ENCODE results near the gene C2orf92.
"Not testable (repeated sequence)": the region's sequence is repeated elsewhere in the genome, so short reads cannot be mapped to it uniquely, and the experiment has no call there.

C2orf92 gene

DNA sequence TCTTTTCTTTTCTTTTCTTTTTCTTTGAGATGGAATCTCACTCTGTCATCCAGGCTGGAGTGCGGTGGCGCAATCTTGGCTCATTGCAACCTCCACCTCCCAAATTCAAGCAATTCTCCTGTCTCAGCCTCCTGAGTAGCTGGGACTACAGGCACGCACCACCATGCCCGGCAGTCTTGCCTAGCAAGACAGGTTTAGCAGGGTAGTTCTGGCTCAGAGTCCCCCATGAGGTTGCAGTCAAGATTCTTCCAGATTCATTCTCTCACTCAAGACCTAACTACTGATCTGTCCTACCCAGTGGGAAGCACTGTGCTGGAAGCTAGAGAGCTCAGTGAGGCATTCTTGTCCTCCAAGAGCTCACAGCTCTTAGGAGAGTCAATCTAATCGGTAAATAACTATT lies 26.2 kb downstream of the C2orf92 start:
- DNase-seq = no peak

DNA sequence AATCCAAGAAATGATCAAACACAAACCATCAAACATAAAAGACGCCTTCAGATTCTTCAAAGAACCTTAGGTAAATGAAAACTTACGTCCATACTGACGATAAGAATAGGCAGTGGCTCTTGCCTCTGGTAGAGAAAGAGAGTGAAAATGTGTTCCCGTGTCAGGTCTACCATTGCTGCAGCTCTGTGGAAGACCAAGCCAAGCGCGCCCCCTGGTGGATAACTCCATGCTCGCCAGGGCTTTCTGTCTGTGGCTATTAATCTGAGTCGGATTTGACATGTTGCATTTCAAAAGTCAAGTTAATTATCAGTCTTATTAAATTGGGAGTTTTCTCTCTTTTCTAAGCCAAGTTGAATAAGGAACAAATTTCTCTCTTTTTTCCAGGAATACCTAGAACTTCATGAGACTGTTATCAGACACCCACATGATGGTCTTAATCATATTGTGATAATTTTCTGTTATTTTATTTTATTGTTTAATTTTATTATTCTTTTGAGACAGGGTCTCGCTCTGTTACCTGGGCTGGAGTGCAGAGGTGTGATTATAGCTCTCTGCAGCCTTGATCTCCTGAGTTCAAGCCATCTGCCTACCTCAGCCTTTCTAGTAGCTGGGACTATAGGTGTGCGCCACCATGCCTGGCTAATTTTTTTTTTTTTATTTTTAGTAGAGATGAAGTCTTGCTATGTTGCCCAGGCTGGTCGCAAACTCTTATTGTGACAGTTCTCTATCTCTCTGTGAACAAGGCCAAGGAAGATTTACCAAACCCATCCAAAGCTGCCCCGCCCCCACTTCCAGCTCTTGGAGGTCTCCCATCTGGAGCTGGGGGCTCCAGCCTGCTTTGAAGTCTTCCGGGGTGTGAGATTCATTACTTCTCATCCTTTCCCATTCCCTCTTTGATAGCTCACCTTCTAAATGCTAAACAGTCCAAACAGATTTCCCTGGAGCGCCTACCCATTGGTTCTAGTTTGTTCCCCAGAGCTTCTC lies 28.0 kb downstream of the C2orf92 start:
- peak; percentile 71 for DNase-seq

GRCh38 chr2:97698530-97698929 lies 29.0 kb downstream of the C2orf92 start:
- no peak for DNase-seq

- peak; percentile 29 for DNase-seq
These were observed 30.4 kb downstream of the C2orf92 start for GRCh38 chr2:97699765-97700444.

GRCh38 chr2:97701186-97701585 lies 31.7 kb downstream of the C2orf92 start:
- DNase-seq = no peak

GRCh38 chr2:97701851-97702465 lies 32.4 kb downstream of the C2orf92 start:
- no peak for DNase-seq

GRCh38 chr2:97702731-97703470 lies 33.4 kb downstream of the C2orf92 start:
- DNase-seq = no peak

DNA sequence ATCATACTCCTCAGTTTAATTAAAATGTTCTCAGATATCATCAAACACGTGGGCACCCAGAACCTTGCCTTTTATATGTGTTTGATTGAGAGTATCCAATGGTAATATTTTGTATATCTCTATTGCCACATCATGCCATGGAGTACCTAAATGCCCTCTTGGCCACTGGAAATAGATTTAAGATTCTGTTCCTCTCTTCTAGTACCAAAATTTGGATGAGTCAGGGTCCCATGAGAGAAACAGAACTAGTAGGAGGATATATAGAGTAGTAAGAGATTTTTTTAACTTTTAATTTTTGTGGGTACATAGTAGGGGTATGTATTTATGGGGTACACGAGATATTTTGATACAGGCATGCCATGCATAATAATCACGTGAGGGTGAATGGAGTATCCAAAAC lies 34.2 kb downstream of the C2orf92 start:
- DNase-seq = no peak

- no peak for DNase-seq
These were observed 35.5 kb downstream of the C2orf92 start for GRCh38 chr2:97704989-97705388.

DNA sequence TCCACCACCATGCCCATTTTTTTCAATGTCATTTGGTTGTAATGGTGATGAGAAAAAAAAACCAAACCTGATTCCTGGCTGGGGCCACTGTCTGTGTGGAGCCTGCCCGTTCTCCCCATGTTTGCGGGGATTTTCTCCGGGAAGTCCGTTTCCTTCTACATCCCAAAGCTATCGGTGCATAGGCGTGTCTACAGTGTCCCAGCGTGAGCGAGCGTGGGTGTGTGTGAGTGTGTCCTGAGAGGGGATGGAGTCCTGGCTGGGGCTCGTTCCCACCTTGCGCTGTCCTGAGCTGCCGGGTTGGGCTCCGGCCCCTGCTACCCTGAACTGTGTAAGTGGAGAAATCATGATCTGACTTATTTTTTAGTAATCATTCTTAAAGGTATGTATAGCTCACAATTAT lies 36.6 kb downstream of the C2orf92 start:
- no peak for DNase-seq

DNA sequence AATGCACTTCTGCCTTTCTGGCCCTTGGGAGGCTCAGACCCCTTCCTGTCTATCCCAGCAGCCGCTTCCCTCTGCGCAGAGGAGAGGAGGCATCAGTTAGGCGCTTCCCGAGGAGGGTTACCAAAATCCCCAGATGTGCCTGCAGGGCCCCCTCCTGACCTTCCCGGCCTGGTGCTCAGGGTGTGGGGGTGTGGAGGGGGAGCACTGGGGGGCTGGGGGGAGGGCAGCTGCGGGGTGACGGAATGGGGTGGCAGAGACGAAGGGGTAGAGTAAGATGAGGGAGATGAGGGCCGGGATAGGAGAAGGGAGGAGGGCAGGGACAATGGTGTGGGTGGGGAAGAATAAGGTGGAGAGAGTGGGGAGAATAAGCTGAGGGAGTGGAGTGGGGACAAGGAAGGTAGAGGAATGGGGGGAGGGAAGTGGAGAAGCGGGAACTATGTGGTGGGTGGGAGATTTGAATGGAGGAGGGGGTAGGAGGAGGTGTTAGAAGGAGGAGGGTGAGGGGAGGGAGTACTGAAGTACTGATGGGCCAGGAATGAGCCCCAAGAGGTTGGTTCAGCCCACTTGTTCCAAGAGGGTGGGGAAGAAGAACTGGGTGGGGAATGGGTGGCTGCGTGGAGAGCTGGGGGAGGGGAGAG lies 37.3 kb downstream of the C2orf92 start:
- DNase-seq = no peak

- DNase-seq = no peak
These were observed 38.0 kb downstream of the C2orf92 start for GRCh38 chr2:97707362-97708047.

DNA sequence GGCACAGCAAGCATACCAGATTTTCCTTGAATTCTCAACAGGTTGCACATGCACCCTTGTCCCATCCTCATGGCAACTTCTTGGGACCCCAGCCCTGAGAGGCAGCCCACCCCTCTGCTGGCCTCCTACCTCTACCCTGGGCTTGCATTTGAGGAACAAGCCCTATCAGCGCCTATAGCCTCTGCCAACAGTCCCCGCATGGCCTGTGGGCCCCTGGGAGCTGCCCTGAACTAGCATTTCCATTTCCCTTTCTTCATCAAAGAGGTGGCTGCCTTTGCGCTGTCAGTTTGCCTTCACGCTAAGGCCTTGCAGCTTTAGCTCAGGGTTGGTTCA lies 38.5 kb downstream of the C2orf92 start:
- DNase-seq = no peak

DNA sequence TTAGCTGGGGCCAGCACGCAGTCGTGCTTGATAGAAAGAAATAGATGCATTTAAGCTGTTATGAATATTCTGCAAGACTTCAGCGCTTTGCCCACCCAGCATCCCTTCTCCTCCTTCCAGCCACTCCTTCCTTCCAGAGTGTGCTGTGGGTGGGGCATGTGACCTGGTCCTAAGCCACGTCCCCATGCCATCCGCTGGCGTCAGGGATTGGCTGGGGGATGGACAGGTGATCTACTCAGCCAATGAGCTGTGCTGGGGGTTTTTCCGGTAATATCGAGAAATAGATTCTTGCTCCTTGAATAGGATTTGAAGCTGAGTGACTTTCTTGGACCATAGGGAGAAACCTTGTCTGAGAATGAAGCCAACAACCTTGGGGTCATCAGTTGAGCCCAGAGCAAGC lies 39.1 kb downstream of the C2orf92 start:
- DNase-seq = no peak

- DNase-seq = no peak
These were observed 41.8 kb downstream of the C2orf92 start for GRCh38 chr2:97711394-97711711.

- not testable (repeated sequence) for DNase-seq
These were observed 42.7 kb downstream of the C2orf92 start for GRCh38 chr2:97712175-97712574.

- peak; percentile 56 for DNase-seq
These were observed 43.3 kb downstream of the C2orf92 start for GRCh38 chr2:97712693-97713295.

DNA sequence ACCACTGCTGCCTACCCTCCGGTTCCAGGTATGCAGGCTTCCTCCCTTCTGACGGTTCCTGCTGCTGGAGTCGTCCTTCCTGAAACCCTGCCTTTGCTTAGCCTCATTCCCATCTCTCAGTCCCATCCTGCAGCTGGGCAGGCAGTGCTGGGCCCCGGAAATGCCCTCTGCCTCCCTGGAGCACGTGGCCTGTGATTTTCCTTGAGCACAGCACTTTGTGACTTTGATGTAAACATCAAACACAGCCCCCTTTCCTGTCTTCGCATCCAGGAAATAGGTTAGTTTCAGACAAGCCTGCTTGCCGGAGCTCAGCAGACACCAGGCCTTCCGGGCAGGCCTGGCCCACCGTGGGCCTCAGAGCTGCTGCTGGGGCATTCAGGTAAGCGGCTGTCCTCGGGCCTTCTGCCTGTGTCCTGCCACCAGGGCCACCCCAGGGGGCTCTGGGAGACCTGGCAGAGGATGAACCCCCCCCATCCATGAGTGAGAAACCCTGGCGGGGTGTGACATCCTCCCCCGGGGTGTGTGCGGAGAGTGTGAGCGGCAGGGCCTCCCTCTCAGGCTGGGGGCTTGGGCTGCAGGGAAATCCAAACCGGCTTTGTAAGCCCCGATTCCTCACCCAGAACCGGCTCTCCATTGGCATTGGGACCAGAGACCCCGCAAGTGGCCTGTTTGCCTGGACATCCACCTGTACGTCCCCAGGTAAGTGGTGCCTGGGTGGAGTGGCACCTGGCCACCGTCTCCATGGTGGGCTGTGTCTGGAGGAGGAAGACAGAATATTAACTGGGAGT lies 44.0 kb downstream of the C2orf92 start, which contains the start of gene ZAP70:
Gene ZAP70 (plus strand): TSS at position 281 of the 788 bp plus-strand sequence. CDS start 10,461 bp downstream, outside the sequence.
- peak; percentile 68 for DNase-seq

DNA sequence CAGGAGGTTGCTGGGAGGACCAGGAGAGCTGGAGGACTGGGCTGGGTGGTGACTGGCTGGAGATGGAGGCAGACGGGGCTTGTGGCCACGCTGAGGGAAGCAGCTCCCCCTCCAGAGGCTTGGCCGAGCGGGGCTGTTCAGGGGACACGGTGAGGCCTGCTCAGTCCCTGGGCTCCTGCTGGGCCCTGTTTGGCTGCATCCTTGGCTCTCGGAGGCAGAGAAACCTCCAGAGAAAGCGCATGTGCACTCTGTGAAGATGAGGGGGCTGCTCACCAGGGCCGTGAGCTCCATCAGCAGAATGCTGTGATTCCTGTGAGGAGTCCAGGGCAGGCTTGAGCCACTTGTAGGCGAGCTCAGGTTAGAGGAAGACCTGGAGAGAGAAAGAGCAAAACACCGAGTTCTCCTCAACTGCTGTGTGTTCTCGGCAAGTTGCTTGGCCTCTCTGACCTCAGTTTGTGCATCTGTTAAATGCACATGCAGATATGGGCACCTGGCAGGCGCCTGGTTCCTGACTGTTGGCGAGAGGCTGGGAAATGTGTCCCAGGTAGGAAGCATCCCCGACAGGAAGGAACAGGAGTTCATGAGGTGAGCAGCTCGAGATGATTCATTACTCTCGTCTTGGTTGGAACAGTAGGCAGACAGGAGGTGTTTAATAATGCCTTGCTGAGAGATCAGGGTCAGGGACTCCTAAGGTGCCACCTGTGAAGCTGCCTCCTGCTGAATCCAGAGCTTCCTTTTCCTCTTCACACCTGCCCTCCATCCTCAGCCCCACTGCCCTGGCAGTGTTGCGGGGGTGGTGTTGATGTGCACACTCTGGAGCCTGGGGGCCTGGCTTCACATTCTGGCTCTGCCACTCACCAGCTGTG lies 44.8 kb downstream of the C2orf92 start:
- no peak for DNase-seq
